GM23248 (cell line): ENCODE data around the gene EMILIN2. TPM values are rescaled to one million over a fixed set of nuclear protein-coding genes. Genes with fewer than 3 reads are reported as not detected.

Experiments used
- DNase-seq: peaks from one replicate; pipeline ENCODE4 v3.0.0-alpha.2; 2015
- H2AFZ ChIP-seq: fragments of 200-600 bp; sonication (generic); 2 replicates; pipeline ENCODE4 v1.6.1; 2016; ENCODE audit warnings: antibody characterized with exemption
- H3F3A ChIP-seq: fragments of 200-600 bp; sonication (generic); 2 replicates; pipeline ENCODE4 v1.6.1; 2016; ENCODE audit warnings: mild to moderate bottlenecking, antibody characterized with exemption, mixed run types; ENCODE audit not compliant: insufficient read depth
- H3K27ac ChIP-seq: fragments of 200-600 bp; sonication (generic); 2 replicates; pipeline ENCODE4 v1.5.1; 2016; ENCODE audit warnings: mild to moderate bottlenecking
- H3K27me3 ChIP-seq: fragments of 200-600 bp; sonication (generic); replicated peaks from 2 replicates; pipeline ENCODE4 v1.6.1; 2016; ENCODE audit warnings: mild to moderate bottlenecking; ENCODE audit not compliant: insufficient read depth
- H3K36me3 ChIP-seq: fragments of 200-600 bp; sonication (generic); 2 replicates; pipeline ENCODE4 v1.6.1; 2016; ENCODE audit warnings: low read depth, mild to moderate bottlenecking
- H3K4me1 ChIP-seq: fragments of 200-600 bp; sonication (generic); 2 replicates; pipeline ENCODE4 v1.6.1; 2016; ENCODE audit warnings: mild to moderate bottlenecking; ENCODE audit not compliant: insufficient read depth
- H3K4me2 ChIP-seq: fragments of 200-600 bp; sonication (generic); one replicate; pipeline ENCODE4 v1.6.1; 2016; ENCODE audit warnings: mild to moderate bottlenecking; ENCODE audit not compliant: unreplicated experiment
- H3K4me3 ChIP-seq: fragments of 200-600 bp; sonication (generic); 2 replicates; pipeline ENCODE4 v1.5.1; 2016; ENCODE audit warnings: mild to moderate bottlenecking
- H3K79me2 ChIP-seq: fragments of 200-600 bp; sonication (generic); 2 replicates; pipeline ENCODE4 v1.6.1; 2016; ENCODE audit warnings: mild to moderate bottlenecking; ENCODE audit not compliant: insufficient read depth
- H3K9ac ChIP-seq: fragments of 200-600 bp; sonication (generic); 2 replicates; pipeline ENCODE4 v1.6.1; 2016; ENCODE audit warnings: mild to moderate bottlenecking
- H3K9me2 ChIP-seq: fragments of 200-600 bp; sonication (generic); 2 replicates; pipeline ENCODE4 v1.6.1; 2016; ENCODE audit warnings: mixed run types, mild to moderate bottlenecking, moderate library complexity; ENCODE audit not compliant: insufficient read depth
- H3K9me3 ChIP-seq: fragments of 200-600 bp; sonication (generic); one replicate; pipeline ENCODE4 v1.6.1; 2017; ENCODE audit warnings: low read depth
- H4K20me1 ChIP-seq: fragments of 200-600 bp; sonication (generic); 2 replicates; pipeline ENCODE4 v1.6.0; 2016; ENCODE audit not compliant: insufficient read depth
- EZH2 ChIP-seq: fragments of 200-600 bp; sonication (generic); IDR thresholded peaks from 2 replicates; pipeline ENCODE4 v1.6.1; 2018; ENCODE audit warnings: antibody characterized with exemption, mild to moderate bottlenecking; ENCODE audit not compliant: insufficient read depth, poor library complexity, severe bottlenecking
- EZH2phosphoT487 ChIP-seq: fragments of 200-600 bp; sonication (generic); IDR thresholded peaks from 2 replicates; pipeline ENCODE4 v1.6.1; 2018; ENCODE audit warnings: antibody characterized with exemption, moderate library complexity, mild to moderate bottlenecking, low read depth; ENCODE audit not compliant: insufficient read depth
- WGBS, 2 experiments: methylation state at CpG; one replicate each; pipeline ENCODE4 v1.1.6; 2015 to 2017; ENCODE audit warnings: low lambda C conversion rate in 2 of 2, low coverage in 1 of 2; ENCODE audit errors: missing lambda C conversion rate in 2 of 2; 5-methylcytosine and 5-hydroxymethylcytosine counted together
- in situ Hi-C: fragments of 300-500 bp; cut with MboI; formaldehyde crosslinking; loops from 2 replicates; pipeline ENCODE4 v1.15.0; 2020
- polyA plus RNA-seq: library from polyadenylated mRNA; unstranded; fragments of >200 nt; fragmentation: Nextera tagmentation; extraction: Ambion mirVana; gene quantifications from 2 replicates; pipeline ENCODE4 v1.2.1, GENCODE V29; 2016
- total RNA-seq: library from RNA; depleted of rRNA; stranded (reverse); fragments of >200 nt; shearing (Covaris generic); gene quantifications from 2 replicates; pipeline ENCODE4 v1.2.3, GENCODE V29; 2014

The EMILIN2 gene
- total and polyA plus RNA-seq, 2 experiments from 2014 or later: 9.0 to 23.9 TPM

- 9 to 13% methylated on average over 9 of the region's 9 CpGs for WGBS, 2 experiments
- Histone ChIP-seq H3K4me3 (peak overlapping the region; percentile 54), H3F3A (peaks cover 24% of the 10 kb centered on the region), H3K9me3 (no peaks in the 10 kb centered on the region), H4K20me1 (no peaks in the 10 kb centered on the region), H3K27ac (peak overlapping the region; percentile 99), H3K4me1 (peaks cover 27% of the 10 kb centered on the region), H3K27me3 (no peaks in the 10 kb centered on the region), H3K79me2 (no peaks in the 10 kb centered on the region), H3K9me2 (no peaks in the 10 kb centered on the region), H3K4me2 (peak overlapping the region; percentile 69), H2AFZ (peak overlapping the region; percentile 81), H3K36me3 (no peaks in the 10 kb centered on the region), H3K9ac (peak overlapping the region; percentile 84)
- in situ Hi-C loops: no loop called here
- peak; percentile 76 for DNase-seq
- TF ChIP-seq EZH2phosphoT487 (no peak), EZH2 (no peak)
These were observed 35.0 kb downstream of the EMILIN2 start for GRCh38 chr18:2881840-2882195.

DNA sequence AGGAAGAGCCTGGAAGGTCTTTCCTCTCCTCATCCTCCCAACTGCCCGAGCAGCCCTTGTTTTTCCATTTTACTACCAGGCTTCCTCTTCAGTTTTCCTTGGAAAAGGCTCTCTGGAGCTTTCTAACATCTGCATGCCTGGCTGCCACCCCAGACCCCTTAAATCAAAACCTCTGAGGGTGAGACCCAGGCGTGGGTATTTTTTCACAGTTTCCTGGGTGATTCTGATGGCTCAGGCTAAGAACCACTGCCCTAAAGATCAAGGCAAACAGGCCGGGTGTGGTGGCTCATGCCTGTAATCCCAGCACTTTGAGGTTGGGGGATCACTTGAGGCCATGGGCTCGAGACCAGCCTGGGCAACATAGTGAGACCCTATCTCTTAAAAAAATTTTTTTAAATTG lies 35.4 kb downstream of the EMILIN2 start:
- peak overlapping the region; percentile 81 for H2AFZ ChIP-seq
- peak overlapping the region; percentile 99 for H3K27ac ChIP-seq
- TF ChIP-seq EZH2 (no peak), EZH2phosphoT487 (no peak)
- no peaks in the 10 kb centered on the region for H3K36me3 ChIP-seq
- peak overlapping the region; percentile 54 for H3K4me3 ChIP-seq
- H3K4me1 ChIP-seq: peaks cover 27% of the 10 kb centered on the region
- H4K20me1 ChIP-seq: no peaks in the 10 kb centered on the region
- in situ Hi-C loops: no loop called here
- H3K79me2 ChIP-seq: no peaks in the 10 kb centered on the region
- H3K9me2 ChIP-seq: no peaks in the 10 kb centered on the region
- WGBS, 2 experiments: 30 to 31% methylated on average over 4 of the region's 4 CpGs
- peak overlapping the region; percentile 84 for H3K9ac ChIP-seq
- H3K27me3 ChIP-seq: no peaks in the 10 kb centered on the region
- DNase-seq: no peak
- peaks cover 24% of the 10 kb centered on the region for H3F3A ChIP-seq
- no peaks in the 10 kb centered on the region for H3K9me3 ChIP-seq
- peak overlapping the region; percentile 69 for H3K4me2 ChIP-seq

- 39 to 50% methylated on average over 10 of the region's 10 CpGs for WGBS, 2 experiments
These were observed 36.4 kb downstream of the EMILIN2 start for GRCh38 chr18:2883076-2883735.

GRCh38 chr18:2884706-2885285 lies 38.0 kb downstream of the EMILIN2 start:
- H3K9me2 ChIP-seq: no peaks in the 10 kb centered on the region
- 86 to 94% methylated on average over 13 of the region's 13 CpGs for WGBS, 2 experiments
- TF ChIP-seq EZH2phosphoT487 (no peak), EZH2 (no peak)
- H3K27me3 ChIP-seq: no peaks in the 10 kb centered on the region
- H3K4me3 ChIP-seq: no peak overlapping the region
- no peaks in the 10 kb centered on the region for H4K20me1 ChIP-seq
- no peak overlapping the region for H3K27ac ChIP-seq
- H3K79me2 ChIP-seq: no peaks in the 10 kb centered on the region
- H3K9me3 ChIP-seq: no peaks in the 10 kb centered on the region
- H3K4me1 ChIP-seq: peaks cover 27% of the 10 kb centered on the region
- H3K9ac ChIP-seq: no peak overlapping the region
- no peak overlapping the region for H3K4me2 ChIP-seq
- DNase-seq: no peak
- in situ Hi-C loops: no loop called here
- H2AFZ ChIP-seq: no peak overlapping the region
- peaks cover 24% of the 10 kb centered on the region for H3F3A ChIP-seq
- no peaks in the 10 kb centered on the region for H3K36me3 ChIP-seq

More at GRCh38 chr18:2883076-2883735, 36.4 kb downstream of the EMILIN2 start:
- H3K9me2 ChIP-seq: no peaks in the 10 kb centered on the region
- no peak overlapping the region for H3K9ac ChIP-seq
- DNase-seq: peak; percentile 38
- peaks cover 24% of the 10 kb centered on the region for H3F3A ChIP-seq
- in situ Hi-C loops: no loop called here
- no peak overlapping the region for H3K4me2 ChIP-seq
- no peaks in the 10 kb centered on the region for H3K9me3 ChIP-seq
- no peak for TF ChIP-seq EZH2phosphoT487
- TF ChIP-seq EZH2: no peak
- H3K4me1 ChIP-seq: peaks cover 27% of the 10 kb centered on the region
- H3K27me3 ChIP-seq: no peaks in the 10 kb centered on the region
- H3K27ac ChIP-seq: no peak overlapping the region
- H4K20me1 ChIP-seq: no peaks in the 10 kb centered on the region
- H2AFZ ChIP-seq: peak overlapping the region; percentile 73
- no peaks in the 10 kb centered on the region for H3K36me3 ChIP-seq
- H3K4me3 ChIP-seq: no peak overlapping the region
- no peaks in the 10 kb centered on the region for H3K79me2 ChIP-seq
